Activated T-helper 2 cell treated with anti-CD3 and anti-CD28 coated beads, Interferon-gamma antibody, Interleukin-2, Interleukin-4, amounts not matched to agents 10 μg/mL and 5 μg/mL and 100 μg/mL, durations not matched to agents 14 hours and 24 hours and 36 hours (primary cell): ENCODE results near the gene TMEM209. TPM values are rescaled to one million over a fixed set of nuclear protein-coding genes. Genes with fewer than 3 reads are reported as not detected.

Source experiments
- DNase-seq: peaks from one replicate; pipeline ENCODE4 v3.0.0; 2021; ENCODE audit warnings: low spot score
- H3K27ac Mint-ChIP-seq: one replicate; pipeline ENCODE4 v1.8.0; 2021; ENCODE audit warnings: mixed read lengths
- H3K27me3 Mint-ChIP-seq: one replicate; pipeline ENCODE4 v1.8.0; 2021; ENCODE audit warnings: low read depth, mixed read lengths
- H3K36me3 Mint-ChIP-seq: one replicate; pipeline ENCODE4 v1.8.0; 2021; ENCODE audit warnings: low read depth, mixed read lengths
- H3K4me1 Mint-ChIP-seq: one replicate; pipeline ENCODE4 v1.8.0; 2021; ENCODE audit warnings: low read depth, mixed read lengths
- H3K4me3 Mint-ChIP-seq: one replicate; pipeline ENCODE4 v1.8.0; 2021; ENCODE audit warnings: low read depth, mild to moderate bottlenecking, moderate library complexity, mixed read lengths
- H3K9me3 Mint-ChIP-seq: one replicate; pipeline ENCODE4 v1.8.0; 2021; ENCODE audit warnings: mixed read lengths
- intact Hi-C: fragments of 100-400 bp; cut with micrococcal nuclease; formaldehyde crosslinking; loops from one replicate; pipeline ENCODE4 v1.15.1; 2023
- total RNA-seq: library from RNA; stranded (reverse); gene quantifications from 2 replicates; pipeline ENCODE4 v1.2.3, GENCODE V29; 2022

The TMEM209 gene
- total RNA-seq, 1 donor from 2014 or later: 41.6 TPM

DNA sequence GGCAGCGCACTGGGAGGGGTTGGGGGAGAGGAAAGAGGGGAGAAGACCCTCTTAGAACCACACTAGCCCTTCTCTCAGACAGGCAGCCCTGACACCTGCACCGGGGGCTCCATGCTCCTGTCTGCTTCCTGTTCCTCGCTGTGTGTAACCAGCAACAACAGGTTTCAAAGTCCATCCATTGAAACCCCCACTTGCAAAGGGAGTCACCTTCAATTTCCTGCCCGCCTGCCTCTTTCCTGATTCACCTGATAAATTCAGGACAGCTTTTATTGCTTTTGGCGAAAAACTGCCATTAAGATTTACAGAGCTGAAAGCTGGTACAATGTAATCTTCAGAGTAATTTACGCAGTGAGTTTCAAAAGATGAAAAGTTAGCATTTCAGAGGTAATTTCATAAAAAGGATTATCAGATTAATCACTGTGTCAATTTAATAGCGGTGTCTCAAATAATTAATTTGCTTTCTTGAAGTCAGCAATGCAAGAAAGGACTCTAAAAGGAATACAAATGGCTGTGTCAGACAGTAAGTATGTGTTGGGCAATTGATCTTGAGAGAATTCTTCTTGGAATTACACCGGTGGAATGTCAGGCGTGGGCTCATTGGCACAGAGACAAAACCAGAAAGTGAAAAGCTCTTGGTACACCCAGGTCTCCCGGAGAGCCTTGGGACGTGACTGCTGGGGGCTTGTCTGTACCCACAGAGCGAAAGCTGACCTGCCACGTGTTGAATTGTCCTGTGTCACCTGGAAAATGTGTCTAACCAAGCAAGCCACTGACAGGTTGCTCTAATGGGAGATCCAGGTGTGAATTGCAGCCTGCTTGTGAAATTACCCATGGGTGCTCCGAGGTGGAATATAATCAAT is 60.7 kb downstream of the TMEM209 start:
- Mint-ChIP-seq H3K4me3 (no peak overlapping the region), H3K27me3 (peaks cover 41% of the 10 kb centered on the region), H3K4me1 (peaks cover 3% of the 10 kb centered on the region), H3K9me3 (no peaks in the 10 kb centered on the region), H3K36me3 (peaks cover under 1% of the 10 kb centered on the region), H3K27ac (no peak overlapping the region)
- DNase-seq: no peak
- intact Hi-C loops: no loop called here

DNA sequence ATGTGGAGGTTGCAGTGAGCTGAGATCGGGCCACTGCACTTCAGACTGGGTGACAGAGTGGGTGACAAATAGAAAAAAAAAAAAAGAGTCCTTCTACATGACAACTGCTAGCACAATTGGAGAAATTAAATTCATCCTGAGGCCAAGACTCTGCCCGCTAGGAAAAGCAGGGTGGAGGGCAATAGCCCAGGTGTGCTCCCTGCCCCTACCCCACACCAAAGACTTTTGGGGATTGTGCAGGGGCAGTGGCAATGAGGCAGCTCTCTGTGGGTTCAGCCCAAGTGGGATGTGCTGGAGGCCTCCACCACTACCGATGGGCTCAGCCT is 61.3 kb downstream of the TMEM209 start:
- peaks cover 6% of the 10 kb centered on the region for H3K36me3 Mint-ChIP-seq
- no peak overlapping the region for H3K4me3 Mint-ChIP-seq
- no peak overlapping the region for H3K27ac Mint-ChIP-seq
- peaks cover 3% of the 10 kb centered on the region for H3K4me1 Mint-ChIP-seq
- peaks cover 35% of the 10 kb centered on the region for H3K27me3 Mint-ChIP-seq
- intact Hi-C loops: no loop called here
- H3K9me3 Mint-ChIP-seq: no peaks in the 10 kb centered on the region
- no peak for DNase-seq

DNA sequence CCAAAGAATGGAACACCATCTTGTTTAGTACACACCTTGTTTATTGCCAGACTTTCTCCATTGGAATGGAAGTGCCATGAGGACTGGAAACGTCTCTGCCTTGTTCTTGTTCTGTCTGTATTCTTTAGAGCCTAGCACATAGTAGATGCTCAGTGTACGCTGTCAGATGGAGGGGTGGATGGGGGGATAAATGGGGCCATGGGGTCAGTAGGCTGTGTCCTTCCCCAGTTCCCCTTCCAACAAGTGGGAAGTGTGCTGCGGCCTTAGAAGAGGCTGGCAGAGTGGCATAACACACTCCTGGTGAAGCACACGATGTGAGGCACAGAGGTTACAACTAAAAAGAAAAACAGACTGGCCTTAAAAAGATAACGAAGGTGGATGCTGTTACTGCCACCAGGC is 61.9 kb downstream of the TMEM209 start:
- Mint-ChIP-seq H3K27me3 (peaks cover 30% of the 10 kb centered on the region), H3K36me3 (peaks cover 7% of the 10 kb centered on the region), H3K4me1 (peaks cover 3% of the 10 kb centered on the region), H3K4me3 (no peak overlapping the region), H3K9me3 (no peaks in the 10 kb centered on the region), H3K27ac (no peak overlapping the region)
- DNase-seq: no peak
- intact Hi-C loops: no loop called here

DNA sequence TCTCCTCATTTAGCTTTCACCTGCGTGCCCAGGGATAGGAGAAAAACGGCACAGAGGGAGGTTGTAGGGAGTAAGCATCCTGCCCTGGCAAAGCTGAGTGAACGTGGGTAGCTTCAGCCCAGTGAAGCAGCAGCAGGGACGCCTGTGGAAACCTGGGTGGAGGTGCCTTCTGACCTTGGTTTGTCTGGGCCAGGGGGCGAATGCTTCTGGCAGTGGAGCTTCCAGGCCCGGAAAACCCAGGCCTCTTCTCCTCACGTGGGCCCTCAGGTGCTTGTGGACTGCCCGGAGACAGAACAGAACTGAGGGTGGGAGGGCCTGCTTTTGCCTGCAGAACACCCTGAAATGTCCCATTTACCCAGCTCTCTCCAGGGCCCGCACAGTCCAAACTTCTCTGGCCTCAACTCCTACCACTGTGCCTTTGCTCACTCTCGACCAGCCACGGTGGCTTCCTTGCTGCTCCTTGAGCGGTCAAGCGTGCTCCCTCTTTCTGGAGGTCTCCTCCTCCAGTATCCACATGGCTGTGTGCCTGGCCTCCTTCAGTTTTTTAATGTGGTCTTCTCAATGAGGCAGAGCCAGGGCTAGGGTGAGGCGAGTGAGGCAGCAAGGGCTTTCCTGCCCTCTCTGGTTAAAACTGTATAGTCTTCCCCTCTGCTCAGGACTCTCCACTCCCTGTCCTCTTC is 62.4 kb downstream of the TMEM209 start:
- no peak for DNase-seq
- intact Hi-C loops: no loop called here
- H3K4me1 Mint-ChIP-seq: peaks cover 3% of the 10 kb centered on the region
- no peak overlapping the region for H3K27ac Mint-ChIP-seq
- no peaks in the 10 kb centered on the region for H3K9me3 Mint-ChIP-seq
- peaks cover 26% of the 10 kb centered on the region for H3K27me3 Mint-ChIP-seq
- peaks cover 10% of the 10 kb centered on the region for H3K36me3 Mint-ChIP-seq
- no peak overlapping the region for H3K4me3 Mint-ChIP-seq

DNA sequence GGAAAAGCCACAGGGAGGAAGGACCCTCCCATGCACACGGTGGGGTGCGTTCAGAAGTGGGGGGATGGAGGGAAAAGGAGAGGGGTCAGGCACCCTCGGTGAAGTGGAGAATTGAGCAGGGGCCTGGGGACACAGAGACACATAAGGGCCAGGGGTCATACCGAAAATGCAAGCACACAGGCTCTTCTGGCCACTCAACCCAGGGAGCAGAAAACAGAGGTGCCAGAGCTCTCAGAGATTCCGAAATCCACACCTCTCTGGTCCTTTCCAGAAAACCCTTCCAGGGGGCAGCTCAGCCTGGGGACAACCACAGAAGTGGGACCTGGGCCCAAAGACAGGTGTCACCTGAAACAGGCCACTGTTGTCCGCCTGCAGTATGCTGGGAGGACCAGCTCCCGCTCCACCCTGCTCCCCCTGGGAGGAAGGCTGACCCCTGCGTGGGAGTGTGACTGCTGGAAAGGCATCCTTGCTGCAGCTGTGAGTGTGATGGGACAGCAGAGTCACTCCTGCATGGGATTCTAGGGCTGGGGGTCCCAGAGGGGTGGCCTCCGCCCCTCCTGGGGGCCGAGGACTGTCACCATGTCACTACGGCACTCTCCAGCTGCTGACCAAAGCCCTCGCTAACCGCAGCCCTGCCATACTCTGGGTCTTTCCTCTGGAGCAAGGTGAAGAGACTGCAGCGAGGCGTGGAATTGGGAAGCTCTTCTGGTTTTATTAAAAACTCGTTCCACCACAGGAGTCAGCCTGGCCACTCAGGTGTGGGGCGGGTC is 63.1 kb downstream of the TMEM209 start:
- Mint-ChIP-seq H3K36me3 (peaks cover 13% of the 10 kb centered on the region), H3K27ac (no peak overlapping the region), H3K4me1 (peaks cover 4% of the 10 kb centered on the region), H3K9me3 (no peaks in the 10 kb centered on the region), H3K27me3 (peaks cover 26% of the 10 kb centered on the region), H3K4me3 (peak overlapping the region; percentile 21)
- DNase-seq: no peak
- intact Hi-C loops: no loop called here

DNA sequence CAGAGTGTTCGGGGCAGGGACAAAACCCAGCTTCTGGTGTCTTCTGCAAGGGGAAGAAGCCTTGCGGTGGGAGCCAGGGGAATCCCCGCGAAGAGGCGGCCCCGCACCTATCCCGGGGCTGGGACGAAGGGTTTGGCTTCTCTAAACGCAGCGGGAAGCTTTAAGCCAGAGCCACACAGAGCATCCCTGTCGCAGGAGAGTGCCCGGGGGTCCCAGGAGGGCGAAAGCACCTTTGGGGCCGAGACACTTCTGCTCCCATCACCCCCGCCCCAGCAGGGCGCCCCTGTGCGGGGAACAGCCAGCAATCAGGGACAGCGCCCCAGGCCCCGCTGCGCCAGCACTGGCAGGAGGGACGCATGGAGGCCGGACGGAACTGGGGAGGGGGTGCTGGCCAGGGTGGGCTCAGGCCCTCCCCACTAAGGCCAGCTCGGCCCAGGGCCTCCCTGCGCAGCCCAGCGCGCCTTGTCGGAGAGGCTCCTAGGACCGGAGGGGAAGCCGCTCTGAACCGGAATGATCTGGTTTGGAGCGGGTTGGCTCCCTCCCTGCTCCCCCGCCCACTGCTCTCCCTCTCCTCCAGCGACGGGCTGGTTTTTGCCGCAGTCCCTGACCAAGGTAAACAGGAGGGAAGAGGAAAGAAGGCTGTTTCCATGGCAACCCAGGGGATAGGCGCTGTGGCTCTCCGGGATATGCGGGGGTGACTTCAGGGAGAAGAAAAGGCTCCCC is 63.9 kb downstream of the TMEM209 start:
- H3K27ac Mint-ChIP-seq: peak overlapping the region; percentile 33
- H3K4me1 Mint-ChIP-seq: peaks cover 11% of the 10 kb centered on the region
- DNase-seq: no peak
- intact Hi-C loops: no loop called here
- no peaks in the 10 kb centered on the region for H3K9me3 Mint-ChIP-seq
- H3K36me3 Mint-ChIP-seq: peaks cover 19% of the 10 kb centered on the region
- peaks cover 24% of the 10 kb centered on the region for H3K27me3 Mint-ChIP-seq
- H3K4me3 Mint-ChIP-seq: peak overlapping the region; percentile 21

DNA sequence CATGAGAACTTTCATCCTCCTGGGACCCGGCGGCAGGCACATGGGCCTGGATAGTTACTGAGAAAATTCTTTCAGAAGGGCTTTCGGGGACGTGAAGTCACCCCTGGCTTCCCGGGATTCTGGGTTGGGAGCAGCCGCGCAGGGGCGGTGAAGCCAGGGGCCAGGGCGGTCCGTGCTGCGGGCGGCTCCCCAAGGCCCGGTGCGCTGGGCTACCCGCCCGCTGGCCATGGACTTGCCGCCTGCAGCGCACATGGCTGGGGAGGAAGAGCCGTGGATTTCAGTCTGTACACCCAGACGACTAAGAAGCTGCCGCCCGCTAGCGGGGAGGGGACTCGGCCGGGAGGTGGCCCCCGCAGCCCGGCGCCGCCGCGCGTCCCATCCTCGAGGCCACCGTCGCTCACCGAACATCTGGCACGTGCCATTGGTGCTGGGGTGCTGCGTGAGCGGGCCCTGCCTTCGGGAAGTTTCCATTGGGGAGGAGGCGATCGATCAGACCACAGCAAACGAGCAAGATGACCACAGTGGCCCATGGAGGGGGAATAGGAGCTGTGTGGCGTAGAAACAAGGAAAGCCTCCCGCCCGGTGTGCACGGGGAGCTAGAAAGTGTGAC is 64.5 kb downstream of the TMEM209 start:
- peaks cover 21% of the 10 kb centered on the region for H3K27me3 Mint-ChIP-seq
- intact Hi-C loops: no loop called here
- H3K9me3 Mint-ChIP-seq: no peaks in the 10 kb centered on the region
- H3K36me3 Mint-ChIP-seq: peaks cover 25% of the 10 kb centered on the region
- H3K27ac Mint-ChIP-seq: no peak overlapping the region
- peak overlapping the region; percentile 8 for H3K4me3 Mint-ChIP-seq
- DNase-seq: no peak
- H3K4me1 Mint-ChIP-seq: peaks cover 18% of the 10 kb centered on the region

DNA sequence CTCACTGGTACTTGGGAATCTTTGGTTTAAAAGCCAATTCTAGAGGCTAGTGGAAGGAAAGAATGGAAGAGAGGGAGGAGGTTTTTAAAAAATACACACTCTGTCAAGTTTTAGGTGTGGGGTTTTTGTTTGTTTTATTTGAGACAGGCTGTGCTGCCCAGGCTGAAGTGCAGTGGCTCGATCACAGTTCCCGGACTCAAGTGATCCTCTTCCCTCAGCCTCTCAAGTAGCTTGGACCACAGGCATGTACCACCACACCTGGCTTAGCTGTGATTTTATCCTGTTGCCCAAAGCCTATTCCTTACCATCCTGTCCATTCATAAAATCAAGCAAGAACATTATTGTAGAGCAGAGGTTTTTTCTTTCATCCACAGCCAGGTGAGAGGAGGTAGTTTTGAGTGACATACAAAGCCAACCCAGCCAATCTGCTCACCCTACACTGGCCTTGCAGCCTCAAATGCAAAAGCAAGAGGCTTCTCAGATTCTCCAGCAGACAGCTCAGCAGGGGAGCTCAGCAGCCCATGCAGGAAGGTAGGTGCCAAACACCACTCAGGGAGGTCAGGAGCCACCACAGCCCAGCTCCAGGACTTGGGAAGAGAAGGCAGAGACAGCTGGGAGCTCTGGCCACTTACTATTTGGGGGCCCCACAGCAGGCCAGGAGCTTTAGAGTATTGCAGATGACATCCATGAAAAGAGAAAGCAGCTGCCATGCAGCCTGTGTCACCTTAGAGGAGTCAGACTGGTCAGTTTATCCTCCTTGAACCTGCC is 65.8 kb downstream of the TMEM209 start:
- Mint-ChIP-seq H3K4me3 (no peak overlapping the region), H3K36me3 (peaks cover 34% of the 10 kb centered on the region), H3K4me1 (peaks cover 22% of the 10 kb centered on the region), H3K27ac (no peak overlapping the region), H3K27me3 (peaks cover 12% of the 10 kb centered on the region), H3K9me3 (no peaks in the 10 kb centered on the region)
- intact Hi-C loops: no loop called here
- no peak for DNase-seq

DNA sequence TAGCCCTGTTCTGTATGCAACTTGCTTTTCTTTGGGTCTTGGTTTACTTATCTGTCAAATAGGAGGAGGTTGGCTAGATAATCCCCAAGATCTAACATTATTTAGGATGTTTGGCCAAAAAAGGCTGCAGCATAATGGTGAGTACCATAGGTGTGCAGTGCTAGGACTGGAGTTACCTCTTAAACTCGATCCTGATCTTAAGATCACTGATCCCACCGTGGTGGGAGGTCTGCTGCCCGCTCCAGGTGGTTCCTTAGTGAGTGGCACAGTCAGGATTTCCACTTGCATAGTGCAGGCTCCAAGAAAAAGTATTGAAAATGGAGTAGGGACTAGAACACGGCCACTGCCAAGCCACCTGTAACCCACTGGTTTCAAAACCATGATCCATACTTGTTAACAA is 68.0 kb downstream of the TMEM209 start:
- no peak overlapping the region for H3K4me3 Mint-ChIP-seq
- intact Hi-C loops: loop anchor here (2.0 kb wide), 1 partner anchor 18 kb away; no protein-coding TSS in a partner anchor
- H3K27ac Mint-ChIP-seq: no peak overlapping the region
- H3K4me1 Mint-ChIP-seq: peaks cover 22% of the 10 kb centered on the region
- DNase-seq: no peak
- H3K36me3 Mint-ChIP-seq: peaks cover 41% of the 10 kb centered on the region
- peaks cover 3% of the 10 kb centered on the region for H3K27me3 Mint-ChIP-seq
- no peaks in the 10 kb centered on the region for H3K9me3 Mint-ChIP-seq

DNA sequence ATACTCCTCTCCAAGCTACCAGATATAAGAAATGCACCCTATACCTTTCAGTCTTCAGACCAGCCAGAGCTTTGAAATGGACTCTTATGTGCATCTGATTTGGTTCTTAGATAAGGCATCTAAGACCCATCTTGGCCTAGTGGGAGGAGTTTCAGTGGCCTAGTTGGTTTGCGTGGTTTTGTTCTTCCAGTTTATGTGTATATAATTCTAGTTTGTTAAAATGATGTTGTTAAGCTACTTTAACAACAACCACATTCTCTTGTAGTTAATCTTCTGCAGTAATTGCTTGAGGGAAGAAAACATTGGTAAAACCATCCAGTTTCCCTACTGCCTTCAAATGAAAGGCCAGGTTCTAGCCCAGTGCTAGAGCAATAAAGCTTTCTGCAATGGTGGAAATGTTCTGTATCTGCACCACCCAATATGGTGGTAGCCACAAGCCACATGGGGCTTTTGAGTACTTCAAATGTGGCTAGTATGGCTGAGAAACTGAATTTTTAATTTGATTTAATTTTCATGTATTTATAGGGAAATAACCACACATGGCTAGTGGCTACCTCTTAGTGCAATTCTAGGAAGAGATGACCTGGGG is 68.5 kb downstream of the TMEM209 start:
- Mint-ChIP-seq H3K36me3 (peaks cover 45% of the 10 kb centered on the region), H3K27ac (no peak overlapping the region), H3K4me1 (peaks cover 21% of the 10 kb centered on the region), H3K9me3 (no peaks in the 10 kb centered on the region), H3K27me3 (peaks cover 2% of the 10 kb centered on the region), H3K4me3 (no peak overlapping the region)
- intact Hi-C loops: loop anchor here (2.0 kb wide), 1 partner anchor 18 kb away; no protein-coding TSS in a partner anchor
- DNase-seq: no peak
